H9 (cell line): ENCODE measurements around the gene SEMA4D. TPM values are rescaled to one million over a fixed set of nuclear protein-coding genes. Genes with fewer than 3 reads are reported as not detected.

Source experiments
- DNase-seq: peaks from one replicate; pipeline ENCODE4 v3.0.0-alpha.2; 2017
- H2AFZ ChIP-seq: one replicate; pipeline ENCODE4 v1.6.1; 2013; ENCODE audit warnings: mild to moderate bottlenecking, low read length, control low read depth, moderate library complexity
- H2AK5ac ChIP-seq: 2 replicates; pipeline ENCODE4 v1.6.1; 2013; ENCODE audit warnings: low read length, control low read depth, mixed read lengths; ENCODE audit not compliant: insufficient read length
- H2BK120ac ChIP-seq: one replicate; pipeline ENCODE4 v1.6.1; 2013; ENCODE audit warnings: low read depth, mild to moderate bottlenecking, low read length, control low read depth, inconsistent platforms; ENCODE audit not compliant: poor library complexity, severe bottlenecking
- H2BK12ac ChIP-seq: 2 replicates; pipeline ENCODE4 v1.6.1; 2013; ENCODE audit warnings: low read length, control low read depth, mixed read lengths, low read depth; ENCODE audit not compliant: insufficient read length
- H2BK15ac ChIP-seq: 2 replicates; pipeline ENCODE4 v1.6.1; 2013; ENCODE audit warnings: low read depth, low read length, control low read depth
- H2BK20ac ChIP-seq: one replicate; pipeline ENCODE4 v1.6.1; 2013; ENCODE audit warnings: low read depth, mild to moderate bottlenecking, low read length, control low read depth, inconsistent platforms; ENCODE audit not compliant: poor library complexity, severe bottlenecking
- H2BK5ac ChIP-seq: 2 replicates; pipeline ENCODE4 v1.6.1; 2013; ENCODE audit warnings: low read length, control low read depth, mixed read lengths; ENCODE audit not compliant: insufficient read length
- H3K14ac ChIP-seq: 2 replicates; pipeline ENCODE4 v1.6.1; 2013; ENCODE audit warnings: low read length, control low read depth; ENCODE audit not compliant: insufficient read depth
- H3K18ac ChIP-seq: 2 replicates; pipeline ENCODE4 v1.6.1; 2013; ENCODE audit warnings: low read depth, mild to moderate bottlenecking, mixed read lengths, low read length, control low read depth; ENCODE audit not compliant: insufficient read length
- H3K23ac ChIP-seq: 2 replicates; pipeline ENCODE4 v1.6.1; 2013; ENCODE audit warnings: low read length, control low read depth, mixed read lengths, low read depth; ENCODE audit not compliant: insufficient read length
- H3K23me2 ChIP-seq: 2 replicates; pipeline ENCODE4 v1.6.1; 2013; ENCODE audit warnings: low read depth, mild to moderate bottlenecking, mixed read lengths, low read length, control low read depth; ENCODE audit not compliant: insufficient read length, poor library complexity, severe bottlenecking
- H3K27ac ChIP-seq: 2 replicates; pipeline ENCODE4 v1.5.1; 2013; ENCODE audit warnings: low read length, control low read depth, mixed read lengths, low read depth; ENCODE audit not compliant: insufficient read length
- H3K27me3 ChIP-seq: 2 replicates; pipeline ENCODE4 v1.6.1; 2013; ENCODE audit warnings: low read length, control low read depth, inconsistent platforms; ENCODE audit not compliant: insufficient read depth
- H3K4ac ChIP-seq: 2 replicates; pipeline ENCODE4 v1.6.1; 2013; ENCODE audit warnings: low read depth, mild to moderate bottlenecking, control low read depth, inconsistent platforms, low read length, moderate library complexity
- H3K4me1 ChIP-seq: 2 replicates; pipeline ENCODE4 v1.6.1; 2013; ENCODE audit warnings: low read length, control low read depth, inconsistent platforms; ENCODE audit not compliant: insufficient read depth
- H3K4me2 ChIP-seq: 2 replicates; pipeline ENCODE4 v1.6.1; 2013; ENCODE audit warnings: low read length, control low read depth, mixed read lengths; ENCODE audit not compliant: insufficient read length, insufficient read depth
- H3K56ac ChIP-seq: 2 replicates; pipeline ENCODE4 v1.6.1; 2013; ENCODE audit warnings: low read depth, mild to moderate bottlenecking, mixed read lengths, low read length, control low read depth; ENCODE audit not compliant: insufficient read length
- H3K79me1 ChIP-seq: 2 replicates; pipeline ENCODE4 v1.6.1; 2013; ENCODE audit warnings: low read depth, mild to moderate bottlenecking, moderate library complexity, low read length, control low read depth, inconsistent platforms; ENCODE audit not compliant: insufficient read depth, poor library complexity, severe bottlenecking
- H3K79me2 ChIP-seq: 2 replicates; pipeline ENCODE4 v1.6.1; 2013; ENCODE audit warnings: low read length, control low read depth, inconsistent platforms; ENCODE audit not compliant: insufficient read depth
- H3K9ac ChIP-seq: 2 replicates; pipeline ENCODE4 v1.6.1; 2013; ENCODE audit warnings: low read length, control low read depth, mixed read lengths; ENCODE audit not compliant: insufficient read length; ENCODE audit errors: extremely low read depth
- H3K9me3 ChIP-seq: one replicate; pipeline ENCODE4 v1.6.1; 2013; ENCODE audit warnings: low read depth, low read length, inconsistent platforms; ENCODE audit not compliant: control insufficient read depth
- H3T11ph ChIP-seq: one replicate; pipeline ENCODE4 v1.6.1; 2013; ENCODE audit warnings: mild to moderate bottlenecking, low read length, control low read depth, inconsistent platforms
- H4K20me1 ChIP-seq: one replicate; pipeline ENCODE4 v1.6.1; 2013; ENCODE audit not compliant: control insufficient read depth, insufficient read length, insufficient read depth
- H4K5ac ChIP-seq: 2 replicates; pipeline ENCODE4 v1.6.1; 2013; ENCODE audit warnings: low read depth, mild to moderate bottlenecking, mixed read lengths, low read length, control low read depth; ENCODE audit not compliant: insufficient read length
- H4K8ac ChIP-seq: replicated peaks from 2 replicates; pipeline ENCODE4 v1.6.1; 2013; ENCODE audit warnings: low read length, control low read depth, mixed read lengths, low read depth; ENCODE audit not compliant: insufficient read length
- H4K91ac ChIP-seq: 2 replicates; pipeline ENCODE4 v1.6.1; 2013; ENCODE audit warnings: low read depth, mild to moderate bottlenecking, moderate library complexity, mixed read lengths, low read length, control low read depth; ENCODE audit not compliant: insufficient read length
- H3K27ac Mint-ChIP-seq, 3 experiments: 2 replicates in 2 of 3; 3 replicates in 1 of 3; pipeline ENCODE4 v1.8.0; 2020 to 2021; ENCODE audit warnings: mixed read lengths in 3 of 3, mild to moderate bottlenecking in 1 of 3, moderate library complexity in 1 of 3
- H3K27me3 Mint-ChIP-seq: 2 replicates; pipeline ENCODE4 v1.8.0; 2021; ENCODE audit warnings: low read depth, mild to moderate bottlenecking, moderate library complexity, mixed read lengths
- H3K36me3 Mint-ChIP-seq, 3 experiments: 2 replicates in 2 of 3; 3 replicates in 1 of 3; pipeline ENCODE4 v1.8.0; 2020 to 2021; ENCODE audit warnings: low read depth in 3 of 3, mixed read lengths in 3 of 3; ENCODE audit not compliant: insufficient read depth in 1 of 3
- H3K4me1 Mint-ChIP-seq, 2 experiments: 2 replicates each; pipeline ENCODE4 v1.8.0; 2020; ENCODE audit warnings: mixed read lengths in 2 of 2
- H3K4me3 Mint-ChIP-seq, 2 experiments: 2 replicates in 1 of 2; 3 replicates in 1 of 2; pipeline ENCODE4 v1.8.0; 2020 to 2021; ENCODE audit warnings: mild to moderate bottlenecking in 2 of 2, mixed read lengths in 2 of 2, moderate library complexity in 1 of 2
- H3K9me3 Mint-ChIP-seq, 2 experiments: 2 replicates in 1 of 2; 3 replicates in 1 of 2; pipeline ENCODE4 v1.8.0; 2020; ENCODE audit warnings: mild to moderate bottlenecking in 2 of 2, mixed read lengths in 2 of 2, moderate library complexity in 1 of 2
- WGBS: extraction: QIAGEN DNeasy Blood & Tissue Kit; methylation state at CpG from one replicate; pipeline ENCODE4 v1.1.7; 2013; ENCODE audit warnings: missing lambda C conversion rate, low lambda C conversion rate, mixed read lengths; ENCODE audit not compliant: insufficient read length; ENCODE audit errors: extremely low coverage; 5-methylcytosine and 5-hydroxymethylcytosine counted together
- total RNA-seq: library from RNA; stranded (reverse); gene quantifications from 2 replicates; pipeline ENCODE4 v1.2.1, GENCODE V29; 2021
- TF ChIP-seq, protein P1 (sequence below): fragments of 200-600 bp; sonication (generic); conservative IDR thresholded peaks from 3 replicates; pipeline ENCODE4 v1.8.0; 2021; ENCODE audit warnings: antibody characterized with exemption, mild to moderate bottlenecking

SEMA4D gene
- total RNA-seq, 1 experiment from 2014 or later = 47.2 TPM

GRCh38 chr9:89353989-89354388, 143.9 kb downstream of the SEMA4D start:
- H3K4me1 ChIP-seq = no peaks in the 10 kb centered on the region
- H3K27ac ChIP-seq = no peak overlapping the region
- no peak overlapping the region for H3K4me2 ChIP-seq
- no peak overlapping the region for H4K8ac ChIP-seq
- no peak overlapping the region for H3K18ac ChIP-seq
- no peak overlapping the region for H2AFZ ChIP-seq
- no peak overlapping the region for H3K9ac ChIP-seq
- no peaks in the 10 kb centered on the region for H3K27me3 Mint-ChIP-seq
- no peak overlapping the region for H2BK5ac ChIP-seq
- WGBS = no CpG with 5 or more reads among the region's 3 CpGs
- H2BK120ac ChIP-seq = no peak overlapping the region
- no peak overlapping the region for H3K14ac ChIP-seq
- no peak overlapping the region for H4K91ac ChIP-seq
- H3T11ph ChIP-seq = no peak overlapping the region
- no peak overlapping the region for H3K23ac ChIP-seq
- H3K56ac ChIP-seq = no peak overlapping the region
- H3K27ac Mint-ChIP-seq = no peak overlapping the region
- no peak for DNase-seq
- no peaks in the 10 kb centered on the region for H3K9me3 Mint-ChIP-seq
- no peaks in the 10 kb centered on the region for H3K27me3 ChIP-seq
- no peaks in the 10 kb centered on the region for H4K20me1 ChIP-seq
- no peak overlapping the region for H2BK12ac ChIP-seq
- TF ChIP-seq, protein P1, sequence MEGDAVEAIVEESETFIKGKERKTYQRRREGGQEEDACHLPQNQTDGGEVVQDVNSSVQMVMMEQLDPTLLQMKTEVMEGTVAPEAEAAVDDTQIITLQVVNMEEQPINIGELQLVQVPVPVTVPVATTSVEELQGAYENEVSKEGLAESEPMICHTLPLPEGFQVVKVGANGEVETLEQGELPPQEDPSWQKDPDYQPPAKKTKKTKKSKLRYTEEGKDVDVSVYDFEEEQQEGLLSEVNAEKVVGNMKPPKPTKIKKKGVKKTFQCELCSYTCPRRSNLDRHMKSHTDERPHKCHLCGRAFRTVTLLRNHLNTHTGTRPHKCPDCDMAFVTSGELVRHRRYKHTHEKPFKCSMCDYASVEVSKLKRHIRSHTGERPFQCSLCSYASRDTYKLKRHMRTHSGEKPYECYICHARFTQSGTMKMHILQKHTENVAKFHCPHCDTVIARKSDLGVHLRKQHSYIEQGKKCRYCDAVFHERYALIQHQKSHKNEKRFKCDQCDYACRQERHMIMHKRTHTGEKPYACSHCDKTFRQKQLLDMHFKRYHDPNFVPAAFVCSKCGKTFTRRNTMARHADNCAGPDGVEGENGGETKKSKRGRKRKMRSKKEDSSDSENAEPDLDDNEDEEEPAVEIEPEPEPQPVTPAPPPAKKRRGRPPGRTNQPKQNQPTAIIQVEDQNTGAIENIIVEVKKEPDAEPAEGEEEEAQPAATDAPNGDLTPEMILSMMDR = no peak
- H3K4ac ChIP-seq = no peak overlapping the region
- H2AK5ac ChIP-seq = no peak overlapping the region
- no peak overlapping the region for H2BK20ac ChIP-seq
- H3K79me1 ChIP-seq = no peaks in the 10 kb centered on the region
- no peaks in the 10 kb centered on the region for H3K23me2 ChIP-seq
- peaks cover 50 to 99% (median 99%) of the 10 kb centered on the region in 3 experiments; a peak in 6 of 7 replicates for H3K36me3 Mint-ChIP-seq
- no peak overlapping the region for H4K5ac ChIP-seq
- H3K4me1 Mint-ChIP-seq = no peaks in the 10 kb centered on the region
- no peak overlapping the region for H2BK15ac ChIP-seq
- H3K4me3 Mint-ChIP-seq = no peak overlapping the region
- H3K79me2 ChIP-seq = no peaks in the 10 kb centered on the region
- H3K9me3 ChIP-seq = no peaks in the 10 kb centered on the region
